Measurements from ENCODE around the gene PCNX2. TPM values are rescaled to one million over a fixed set of nuclear protein-coding genes. Genes with fewer than 3 reads are reported as not detected.

PCNX2 gene
- total RNA-seq, 1 experiment from 2014 or later = 15.3 TPM

DNA sequence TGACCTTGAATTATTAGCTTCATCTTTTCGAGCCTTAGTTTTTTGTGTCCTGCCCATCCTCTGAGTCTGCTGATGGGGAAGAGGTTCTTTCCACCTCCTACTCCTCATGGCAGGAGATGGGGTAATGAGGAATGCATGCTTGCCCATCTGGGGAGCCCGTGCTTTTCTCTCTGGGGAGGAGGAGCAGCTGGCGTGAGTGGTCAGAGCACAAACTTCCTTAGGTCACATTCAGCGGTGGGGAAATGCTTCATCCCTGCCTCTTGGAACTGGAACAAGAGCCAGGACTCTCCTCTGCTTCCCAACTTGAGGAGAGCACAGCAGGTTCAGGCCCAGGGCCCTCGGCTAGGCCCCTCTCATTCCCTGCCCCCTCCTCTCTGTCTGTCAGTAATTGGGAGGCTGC is 155.0 kb downstream of the PCNX2 start:
- no peak for TF ChIP-seq JUND (IDR thresholded peaks at IDR 0.05)
- no peak for TF ChIP-seq SRF (IDR thresholded peaks at IDR 0.05; ENCODE audit: low read depth)
- TF ChIP-seq POLR2AphosphoS5 (IDR thresholded peaks at IDR 0.05; ENCODE audit: low read depth, low read length) = no peak
- no peak for TF ChIP-seq ZFX (IDR thresholded peaks at IDR 0.05)
- H3K4me3 ChIP-seq (replicated peaks in 1 of 2; ENCODE audit: low read depth in 1 of 2, low read length in 2 of 2) = no peak overlapping the region
- intact Hi-C loops (cut with micrococcal nuclease) = no loop called here
- H4K20me1 ChIP-seq (ENCODE audit: insufficient read depth) = no peaks in the 10 kb centered on the region
- CTCF ChIA-PET = no interaction called here
- no TSS peak for BruUV-seq (replicated peaks)
- no peak overlapping the region for H3K27ac ChIP-seq (ENCODE audit: low read depth, low read length)
- DNase-seq (ENCODE audit: low read depth, low spot score) (no peak), ATAC-seq (no peak)
- H3K9ac ChIP-seq (ENCODE audit: low read length) = no peak overlapping the region
- H3K9me2 ChIP-seq (ENCODE audit: insufficient read depth) = no peaks in the 10 kb centered on the region
- no peak overlapping the region for H2AFZ ChIP-seq (ENCODE audit: low read depth, low read length, poor library complexity, severe bottlenecking)
- H3K27me3 ChIP-seq (ENCODE audit: insufficient read depth, low read length) = no peaks in the 10 kb centered on the region
- RAD21 ChIA-PET (ENCODE audit: low non-redundant PET in 1 of 2, low total read pairs in 2 of 2, uncharacterized antibody in 2 of 2, unreplicated experiment in 2 of 2) = no interaction called here
- no peak overlapping the region for H3K4me2 ChIP-seq (ENCODE audit: low read length)
- POLR2A ChIA-PET = no interaction called here
- no peaks in the 10 kb centered on the region for H3K4me1 ChIP-seq (ENCODE audit: control insufficient read depth in 1 of 2, insufficient read depth in 2 of 2, low read length in 2 of 2)
- no peaks in the 10 kb centered on the region for H3K79me2 ChIP-seq (ENCODE audit: insufficient read depth, low read length)
- no peaks in the 10 kb centered on the region for H3K36me3 ChIP-seq (ENCODE audit: control insufficient read depth in 1 of 2, insufficient read depth in 2 of 2, low read length in 2 of 2)
- no peaks in the 10 kb centered on the region for H3K9me3 ChIP-seq (ENCODE audit: control insufficient read depth in 1 of 2, insufficient read depth in 1 of 2, low read depth in 1 of 2, low read length in 2 of 2)

- no peaks in the 10 kb centered on the region for H3K36me3 ChIP-seq (ENCODE audit: control insufficient read depth in 1 of 2, insufficient read depth in 2 of 2, low read length in 2 of 2)
- no peak overlapping the region for H2AFZ ChIP-seq (ENCODE audit: low read depth, low read length, poor library complexity, severe bottlenecking)
- intact Hi-C loops (cut with micrococcal nuclease) = no loop called here
- H3K27ac ChIP-seq (ENCODE audit: low read depth, low read length) = no peak overlapping the region
- no peaks in the 10 kb centered on the region for H3K4me1 ChIP-seq (ENCODE audit: control insufficient read depth in 1 of 2, insufficient read depth in 2 of 2, low read length in 2 of 2)
- no peaks in the 10 kb centered on the region for H3K27me3 ChIP-seq (ENCODE audit: insufficient read depth, low read length)
- ChIA-PET POLR2A (no interaction called here), CTCF (no interaction called here), RAD21 (ENCODE audit: low non-redundant PET in 1 of 2, low total read pairs in 2 of 2, uncharacterized antibody in 2 of 2, unreplicated experiment in 2 of 2) (no interaction called here)
- TF ChIP-seq TCF7L2 (IDR thresholded peaks at IDR 0.05; ENCODE audit: borderline replicate concordance, extremely low read depth, insufficient read depth, insufficient read length) = no peak
- DNase-seq (ENCODE audit: low read depth, low spot score) = no peak
- no peaks in the 10 kb centered on the region for H4K20me1 ChIP-seq (ENCODE audit: insufficient read depth)
- no TSS peak for BruUV-seq (replicated peaks)
- H3K79me2 ChIP-seq (ENCODE audit: insufficient read depth, low read length) = no peaks in the 10 kb centered on the region
- no peaks in the 10 kb centered on the region for H3K9me3 ChIP-seq (ENCODE audit: control insufficient read depth in 1 of 2, insufficient read depth in 1 of 2, low read depth in 1 of 2, low read length in 2 of 2)
- H3K4me3 ChIP-seq (replicated peaks in 1 of 2; ENCODE audit: low read depth in 1 of 2, low read length in 2 of 2) = no peak overlapping the region
- no peaks in the 10 kb centered on the region for H3K9me2 ChIP-seq (ENCODE audit: insufficient read depth)
- no peak overlapping the region for H3K4me2 ChIP-seq (ENCODE audit: low read length)
- ATAC-seq = no peak
- H3K9ac ChIP-seq (ENCODE audit: low read length) = no peak overlapping the region
Measured at GRCh38 chr1:233138788-233139585, 156.5 kb downstream of the PCNX2 start.

All from HCT116 (cell line).